GM10248 (cell line): ENCODE results near the gene RASGRP1.

Experiments used
- CTCF ChIA-PET: fragments of 300-600 bp; sonication (Branson Sonifier 250); formaldehyde crosslinking; extraction: SDS; loops from one replicate; lab custom pipeline; 2021; ENCODE audit warnings: antibody characterized with exemption; lab: Yijun Ruan, JAX
- POLR2A ChIA-PET: fragments of 350-650 bp; sonication (Branson Sonifier 250); formaldehyde crosslinking; extraction: SDS; loops from one replicate; lab custom pipeline; 2020; ENCODE audit warnings: antibody characterized with exemption; lab: Yijun Ruan, JAX
- DNase-seq: peaks from one replicate; pipeline ENCODE4 v3.0.0; 2012; ENCODE audit errors: extremely low spot score
- TF ChIP-seq, protein P1 (sequence below): IDR thresholded peaks from 2 replicates; pipeline ENCODE4 v1.5.1; 2012; ENCODE audit warnings: mild to moderate bottlenecking, low read depth; ENCODE audit errors: extremely low read depth, missing control alignments, control extremely low read depth

RASGRP1 gene

GRCh38 chr15:38547255-38547997 lies 17.2 kb downstream of the RASGRP1 start:
- ChIA-PET CTCF (interaction anchor here (1.0 kb wide), 1 partner anchor 17 kb away, joined by 3 read pairs; the partner anchor contains the start of gene RASGRP1), POLR2A (no interaction called here)
- no peak for DNase-seq
- TF ChIP-seq, protein P1, sequence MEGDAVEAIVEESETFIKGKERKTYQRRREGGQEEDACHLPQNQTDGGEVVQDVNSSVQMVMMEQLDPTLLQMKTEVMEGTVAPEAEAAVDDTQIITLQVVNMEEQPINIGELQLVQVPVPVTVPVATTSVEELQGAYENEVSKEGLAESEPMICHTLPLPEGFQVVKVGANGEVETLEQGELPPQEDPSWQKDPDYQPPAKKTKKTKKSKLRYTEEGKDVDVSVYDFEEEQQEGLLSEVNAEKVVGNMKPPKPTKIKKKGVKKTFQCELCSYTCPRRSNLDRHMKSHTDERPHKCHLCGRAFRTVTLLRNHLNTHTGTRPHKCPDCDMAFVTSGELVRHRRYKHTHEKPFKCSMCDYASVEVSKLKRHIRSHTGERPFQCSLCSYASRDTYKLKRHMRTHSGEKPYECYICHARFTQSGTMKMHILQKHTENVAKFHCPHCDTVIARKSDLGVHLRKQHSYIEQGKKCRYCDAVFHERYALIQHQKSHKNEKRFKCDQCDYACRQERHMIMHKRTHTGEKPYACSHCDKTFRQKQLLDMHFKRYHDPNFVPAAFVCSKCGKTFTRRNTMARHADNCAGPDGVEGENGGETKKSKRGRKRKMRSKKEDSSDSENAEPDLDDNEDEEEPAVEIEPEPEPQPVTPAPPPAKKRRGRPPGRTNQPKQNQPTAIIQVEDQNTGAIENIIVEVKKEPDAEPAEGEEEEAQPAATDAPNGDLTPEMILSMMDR = no peak

GRCh38 chr15:38545179-38545578 lies 19.4 kb downstream of the RASGRP1 start:
- no peak for DNase-seq
- TF ChIP-seq, protein P1 = no peak
- CTCF ChIA-PET = interaction anchor here (1.0 to 2.4 kb wide), 6 partner anchors 9 to 146 kb away, joined by 3 to 10 read pairs (median 4); no protein-coding TSS in a partner anchor
- POLR2A ChIA-PET = no interaction called here

GRCh38 chr15:38541026-38541425 lies 23.6 kb downstream of the RASGRP1 start:
- DNase-seq = no peak
- ChIA-PET POLR2A (no interaction called here), CTCF (interaction anchor here (0.6 to 1.8 kb wide), 4 partner anchors 9 to 131 kb away, joined by 3 to 6 read pairs (median 4); no protein-coding TSS in a partner anchor)
- TF ChIP-seq, protein P1 = no peak

GRCh38 chr15:38540510-38540909 lies 24.1 kb downstream of the RASGRP1 start:
- POLR2A ChIA-PET = no interaction called here
- CTCF ChIA-PET = interaction anchor here (0.6 to 1.8 kb wide), 3 partner anchors 9 to 132 kb away, joined by 3 to 6 read pairs (median 3); no protein-coding TSS in a partner anchor
- no peak for DNase-seq
- TF ChIP-seq, protein P1 = no peak

GRCh38 chr15:38539008-38539343 lies 25.6 kb downstream of the RASGRP1 start:
- CTCF ChIA-PET = interaction anchor here (1.3 kb wide), 1 partner anchor 25 kb away, joined by 5 read pairs; the partner anchor contains the start of gene RASGRP1

DNA sequence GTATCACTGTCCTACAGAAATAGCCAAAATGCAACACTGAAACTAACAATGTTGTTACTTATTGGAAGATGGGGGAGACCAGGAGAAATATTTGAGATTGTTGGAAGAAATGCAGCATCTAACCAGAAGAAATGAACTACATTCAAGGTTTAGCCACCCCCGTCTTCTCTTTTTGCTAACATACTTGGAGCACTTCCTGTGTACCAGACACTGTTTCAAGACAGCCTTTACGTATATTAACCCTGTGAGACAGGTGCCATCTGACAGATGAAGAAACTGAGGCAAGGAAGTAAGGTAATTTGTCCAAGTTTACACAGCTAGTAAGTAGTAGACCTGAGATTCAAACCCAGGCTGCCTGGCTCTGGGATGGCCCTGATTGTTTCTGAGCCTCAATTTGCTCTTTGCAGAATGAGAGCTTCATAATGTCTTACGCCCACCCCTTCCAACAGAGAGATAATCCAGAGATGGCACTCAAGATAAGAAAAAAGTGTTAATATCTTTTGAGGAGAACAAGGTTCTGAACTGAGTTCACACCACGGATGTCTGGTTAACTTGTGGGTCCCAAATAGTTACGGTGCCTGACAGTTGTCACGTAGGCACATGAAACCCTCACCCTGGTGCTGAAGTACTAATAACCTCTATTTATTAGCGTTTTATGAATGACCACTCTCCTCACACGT lies 26.1 kb downstream of the RASGRP1 start:
- TF ChIP-seq, protein P1 = no peak
- DNase-seq = no peak
- ChIA-PET POLR2A (no interaction called here), CTCF (interaction anchor here (0.8 to 1.6 kb wide), 3 partner anchors 20 to 25 kb away, joined by 3 to 5 read pairs (median 4); partner anchors contain the start of gene RASGRP1)

More at GRCh38 chr15:38539008-38539343, 25.6 kb downstream of the RASGRP1 start:
- TF ChIP-seq, protein P1 = no peak
- DNase-seq = no peak
- POLR2A ChIA-PET = no interaction called here
